Measurements from ENCODE around the gene CLEC2B.
A peak's percentile ranks its signal among the peaks of the same experiment; 100 is the strongest.
"Not testable (repeated sequence)": the region's sequence is repeated elsewhere in the genome, so short reads cannot be mapped to it uniquely, and the experiment has no call there.

Gene CLEC2B

DNA sequence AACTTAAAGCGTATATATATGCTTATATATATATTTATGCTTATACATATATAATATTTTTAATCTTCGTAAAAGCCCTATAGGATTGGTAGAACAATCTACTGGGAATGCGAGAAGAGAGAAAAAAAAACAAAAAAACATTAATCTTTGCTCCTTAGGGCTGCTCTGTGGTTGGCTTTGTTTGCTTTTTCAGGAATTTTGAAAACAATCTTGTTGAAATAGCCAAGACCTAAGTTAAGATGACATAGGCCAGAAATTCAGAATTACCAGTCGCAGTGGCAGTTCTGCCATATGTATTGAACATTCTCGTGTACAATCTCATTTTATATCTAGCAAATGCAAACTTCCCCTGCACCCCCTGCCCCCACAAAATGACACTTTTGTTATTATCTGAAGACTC lies 12.8 kb upstream of the CLEC2B start:
- Mint-ChIP-seq H3K27me3 (no peaks in the 10 kb centered on the region), H3K36me3 (no peaks in the 10 kb centered on the region), H3K27ac (no peak overlapping the region), H3K4me3 (no peak overlapping the region), H3K9me3 (ENCODE audit: low read depth) (no peaks in the 10 kb centered on the region), H3K4me1 (ENCODE audit: low read depth) (peaks cover 12% of the 10 kb centered on the region)

DNA sequence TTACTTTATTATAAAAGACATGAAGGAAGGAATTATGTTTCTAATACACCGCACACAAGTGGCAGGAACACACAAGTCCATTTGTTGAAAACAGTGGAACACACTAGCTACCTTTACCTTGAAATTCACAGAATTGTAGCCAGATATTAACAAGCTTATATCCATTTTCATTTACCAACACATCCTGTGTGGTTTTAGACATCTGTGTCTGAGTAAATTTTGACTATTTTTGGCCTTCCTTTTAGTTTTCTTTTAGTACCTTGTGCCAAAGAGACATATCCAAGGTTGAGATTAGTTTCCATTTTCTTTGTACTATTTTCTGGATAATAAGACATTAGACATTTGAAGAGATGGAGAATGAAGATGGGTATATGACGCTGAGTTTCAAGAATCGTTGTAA lies 12.1 kb upstream of the CLEC2B start, which contains the start of gene KLRF2:
Gene KLRF2 (plus strand): TSS at position 244 of the 400 bp plus-strand sequence. CDS start 107 bp downstream, at position 351.
- no peaks in the 10 kb centered on the region for H3K9me3 Mint-ChIP-seq (ENCODE audit: low read depth)
- H3K36me3 Mint-ChIP-seq, result no peaks in the 10 kb centered on the region
- no peak within 1 kb of the TSS for H3K4me3 Mint-ChIP-seq
- H3K27ac Mint-ChIP-seq, result peak within 1 kb of the TSS; percentile 30
- no peaks in the 10 kb centered on the region for H3K27me3 Mint-ChIP-seq
- H3K4me1 Mint-ChIP-seq (ENCODE audit: low read depth), result peaks cover 12% of the 10 kb centered on the region

DNA sequence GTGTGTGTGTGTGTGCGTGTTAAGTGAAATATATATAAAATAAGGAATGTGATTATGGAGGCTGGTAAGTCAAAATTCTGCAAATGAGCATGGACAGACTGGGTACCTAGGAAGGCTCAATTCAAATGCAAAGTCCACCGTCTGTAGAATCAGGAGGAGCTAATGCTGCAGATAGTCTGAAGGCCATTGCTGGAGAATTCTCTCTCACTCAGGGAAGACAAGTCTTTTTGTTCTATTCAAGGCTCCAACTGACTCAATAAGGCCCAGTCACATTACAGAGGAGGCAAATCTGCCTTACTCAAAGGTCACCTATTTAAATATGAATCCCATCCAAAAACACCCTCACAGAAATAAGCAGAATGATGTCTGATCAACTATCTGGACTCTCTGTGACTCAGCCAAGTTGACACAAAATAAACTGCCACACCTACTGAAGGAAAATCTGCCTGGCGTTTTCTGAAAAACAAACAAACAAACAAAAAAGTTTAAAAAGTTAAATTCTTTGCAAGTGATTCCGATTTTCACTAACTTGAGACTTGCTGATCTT lies 11.5 kb upstream of the CLEC2B start:
- Mint-ChIP-seq H3K36me3 (no peaks in the 10 kb centered on the region), H3K4me3 (no peak overlapping the region), H3K27ac (no peak overlapping the region), H3K4me1 (ENCODE audit: low read depth) (peaks cover 11% of the 10 kb centered on the region), H3K27me3 (no peaks in the 10 kb centered on the region), H3K9me3 (ENCODE audit: low read depth) (no peaks in the 10 kb centered on the region)

DNA sequence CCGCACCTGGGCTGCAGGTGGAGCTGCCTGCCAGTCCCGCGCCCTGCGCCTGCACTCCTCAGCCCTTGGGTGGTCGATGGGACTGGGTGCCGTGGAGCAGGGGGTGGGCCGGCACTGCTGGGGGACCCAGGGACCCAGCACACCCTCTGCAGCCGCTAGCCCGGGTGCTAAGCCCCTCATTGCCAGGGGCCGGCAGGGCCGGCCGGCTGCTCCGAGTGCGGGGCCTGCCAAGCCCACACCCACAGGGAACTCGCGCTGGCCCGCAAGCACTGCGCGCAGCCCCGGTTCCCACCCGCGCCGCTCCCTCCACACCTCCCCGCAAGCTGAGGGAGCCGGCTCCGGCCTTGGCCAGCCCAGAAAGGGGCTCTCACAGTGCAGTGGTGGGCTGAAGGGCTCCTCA lies 7.0 kb upstream of the CLEC2B start:
- H3K27me3 Mint-ChIP-seq; H3K4me3 Mint-ChIP-seq; H3K9me3 Mint-ChIP-seq (ENCODE audit: low read depth); H3K27ac Mint-ChIP-seq; H3K36me3 Mint-ChIP-seq: not testable (repeated sequence)
- peaks cover 17% of the 10 kb centered on the region for H3K4me1 Mint-ChIP-seq (ENCODE audit: low read depth)

DNA sequence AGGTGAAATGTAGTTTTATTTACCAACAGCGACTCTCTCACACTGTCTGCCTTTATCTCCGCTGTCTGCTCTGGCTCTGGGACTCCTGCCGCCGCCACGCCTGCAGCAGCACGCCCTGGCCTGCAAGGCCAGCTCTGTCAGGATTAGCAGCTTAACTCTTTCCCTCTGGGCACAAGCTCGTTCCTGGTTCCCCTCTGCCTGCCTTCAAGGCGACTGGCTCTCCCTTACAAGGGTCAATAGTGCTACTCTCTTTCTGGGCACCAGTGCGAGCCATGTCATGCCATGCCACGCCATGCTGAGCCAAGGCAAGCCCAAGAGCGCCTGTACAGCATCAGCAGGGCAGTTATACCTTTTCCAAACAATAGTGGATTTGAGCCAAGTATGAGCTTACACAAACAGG lies 3.6 kb upstream of the CLEC2B start:
- peaks cover 2% of the 10 kb centered on the region for H3K36me3 Mint-ChIP-seq
- H3K4me3 Mint-ChIP-seq, result no peak overlapping the region
- peak overlapping the region; percentile 54 for H3K27ac Mint-ChIP-seq
- no peaks in the 10 kb centered on the region for H3K9me3 Mint-ChIP-seq (ENCODE audit: low read depth)
- H3K4me1 Mint-ChIP-seq (ENCODE audit: low read depth), result peaks cover 25% of the 10 kb centered on the region
- H3K27me3 Mint-ChIP-seq, result no peaks in the 10 kb centered on the region

DNA sequence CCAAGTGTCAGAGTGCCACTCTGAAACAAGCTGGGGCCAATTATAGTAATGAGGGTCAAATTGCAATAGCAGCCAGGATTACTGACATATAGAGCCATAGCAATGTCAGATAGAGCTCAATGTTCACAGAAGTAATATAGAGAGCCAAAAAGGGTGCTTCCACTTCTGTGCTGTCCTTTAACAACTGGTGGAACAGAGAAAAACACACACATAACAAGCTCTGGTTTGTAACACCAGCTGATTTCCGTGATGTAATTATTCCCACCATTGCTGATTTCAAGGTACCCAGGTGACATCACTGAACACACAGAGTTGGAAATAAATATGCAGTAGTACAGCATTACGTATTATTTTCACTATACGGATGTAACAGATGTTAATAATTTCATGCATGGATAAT lies 3.0 kb upstream of the CLEC2B start:
- Mint-ChIP-seq H3K27me3 (no peaks in the 10 kb centered on the region), H3K36me3 (peaks cover 2% of the 10 kb centered on the region), H3K4me3 (no peak overlapping the region), H3K4me1 (ENCODE audit: low read depth) (peaks cover 25% of the 10 kb centered on the region), H3K27ac (peak overlapping the region; percentile 61), H3K9me3 (ENCODE audit: low read depth) (no peaks in the 10 kb centered on the region)

DNA sequence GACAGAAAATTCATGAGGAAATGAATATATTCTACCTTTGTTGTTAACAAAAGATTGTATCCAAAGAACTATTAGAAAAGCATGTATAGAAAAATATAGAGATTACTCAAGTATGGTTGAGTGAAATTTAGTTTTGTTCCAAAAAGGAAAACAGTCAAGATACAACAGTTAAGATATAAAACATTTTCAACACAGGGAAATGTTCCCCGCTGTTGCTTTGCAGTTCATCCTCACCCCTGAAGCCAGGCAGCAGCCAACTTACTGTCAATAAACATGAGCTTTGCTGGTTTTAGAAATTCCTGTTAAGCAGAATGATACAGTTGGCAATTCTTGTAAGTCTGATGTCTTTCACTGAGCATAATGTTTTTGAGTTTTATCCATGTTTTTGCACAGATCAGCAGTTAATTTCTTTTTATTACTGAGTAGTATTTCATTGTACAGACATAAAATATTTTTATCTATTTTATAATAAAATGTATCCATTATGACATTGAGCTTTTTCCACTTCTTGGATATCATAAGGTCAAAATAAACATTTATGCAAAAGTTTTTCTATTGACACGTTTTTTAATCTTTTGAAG lies 1.2 kb upstream of the CLEC2B start:
- Mint-ChIP-seq H3K4me1 (ENCODE audit: low read depth) (peaks cover 32% of the 10 kb centered on the region), H3K9me3 (ENCODE audit: low read depth) (no peaks in the 10 kb centered on the region), H3K27ac (peak overlapping the region; percentile 99), H3K36me3 (peaks cover 2% of the 10 kb centered on the region), H3K27me3 (no peaks in the 10 kb centered on the region), H3K4me3 (peak overlapping the region; percentile 86)

DNA sequence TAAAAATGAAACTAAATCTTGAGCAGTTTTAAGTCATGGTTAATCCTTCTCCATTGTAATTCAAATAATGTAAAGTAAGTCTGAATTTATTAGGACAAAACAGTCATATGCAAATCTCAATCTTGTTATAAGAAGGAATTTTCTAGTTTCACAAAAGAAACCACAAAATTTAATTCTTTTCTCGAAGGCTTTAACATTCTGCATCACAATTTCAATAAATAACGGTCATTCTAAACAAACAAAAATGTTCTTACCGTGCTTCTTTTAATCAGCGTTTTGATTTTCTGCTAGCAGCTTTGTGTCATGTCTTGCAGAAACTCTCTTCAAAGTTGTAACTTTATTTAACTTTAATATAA lies 225 bp downstream of the CLEC2B start:
- Mint-ChIP-seq H3K9me3 (ENCODE audit: low read depth) (no peaks in the 10 kb centered on the region), H3K27me3 (no peaks in the 10 kb centered on the region), H3K27ac (peak overlapping the region; percentile 99), H3K36me3 (peaks cover 2% of the 10 kb centered on the region), H3K4me1 (ENCODE audit: low read depth) (peaks cover 45% of the 10 kb centered on the region), H3K4me3 (peak overlapping the region; percentile 86)

DNA sequence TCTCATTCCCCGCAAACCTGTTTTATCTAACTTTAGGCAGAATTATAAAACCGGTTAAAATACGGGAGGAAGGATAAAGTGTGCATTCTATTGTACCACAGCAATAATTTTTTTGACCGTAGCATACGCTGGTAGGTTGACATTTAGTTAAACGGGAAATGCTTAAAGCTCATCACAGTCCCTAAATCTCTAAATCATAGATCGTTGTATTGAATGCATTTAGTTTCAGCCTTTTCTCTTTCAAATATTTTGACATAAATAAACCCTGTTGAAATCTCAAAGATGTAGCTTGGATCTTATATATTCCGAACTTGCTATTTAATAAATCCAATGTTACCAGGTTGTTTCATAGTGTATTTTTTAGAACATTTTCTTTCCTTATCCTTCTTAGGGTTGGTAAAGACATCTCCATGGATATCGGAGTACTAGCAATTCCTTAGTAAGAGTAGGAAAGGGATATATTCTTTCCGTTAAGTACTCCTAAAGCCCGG lies 798 bp downstream of the CLEC2B start:
- Mint-ChIP-seq H3K9me3 (ENCODE audit: low read depth) (peaks cover under 1% of the 10 kb centered on the region), H3K36me3 (peaks cover 8% of the 10 kb centered on the region), H3K27ac (peak overlapping the region; percentile 99), H3K27me3 (no peaks in the 10 kb centered on the region), H3K4me1 (ENCODE audit: low read depth) (peaks cover 51% of the 10 kb centered on the region), H3K4me3 (peak overlapping the region; percentile 86)

DNA sequence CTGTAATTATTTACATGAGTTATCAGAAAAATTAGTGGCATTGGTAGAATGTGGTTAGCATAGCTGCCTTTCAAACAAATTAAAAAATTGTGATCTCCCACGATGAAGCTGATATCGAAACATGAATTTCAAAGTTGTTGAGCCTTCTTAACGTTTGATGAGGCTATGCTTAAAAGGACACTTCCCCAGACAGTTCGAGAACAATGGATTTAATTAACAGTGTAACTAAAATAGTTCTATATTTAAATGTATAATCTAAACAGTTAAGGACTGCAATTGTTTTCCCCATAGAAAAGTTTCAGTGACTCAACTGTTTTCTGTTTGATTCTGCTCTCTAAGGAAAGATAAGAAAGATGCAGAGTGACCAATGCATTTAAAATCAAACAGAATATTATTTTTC lies 1.6 kb downstream of the CLEC2B start:
- no peaks in the 10 kb centered on the region for H3K27me3 Mint-ChIP-seq
- peaks cover 4% of the 10 kb centered on the region for H3K9me3 Mint-ChIP-seq (ENCODE audit: low read depth)
- peaks cover 11% of the 10 kb centered on the region for H3K36me3 Mint-ChIP-seq
- peak overlapping the region; percentile 94 for H3K4me3 Mint-ChIP-seq
- peak overlapping the region; percentile 97 for H3K27ac Mint-ChIP-seq
- peaks cover 56% of the 10 kb centered on the region for H3K4me1 Mint-ChIP-seq (ENCODE audit: low read depth)

DNA sequence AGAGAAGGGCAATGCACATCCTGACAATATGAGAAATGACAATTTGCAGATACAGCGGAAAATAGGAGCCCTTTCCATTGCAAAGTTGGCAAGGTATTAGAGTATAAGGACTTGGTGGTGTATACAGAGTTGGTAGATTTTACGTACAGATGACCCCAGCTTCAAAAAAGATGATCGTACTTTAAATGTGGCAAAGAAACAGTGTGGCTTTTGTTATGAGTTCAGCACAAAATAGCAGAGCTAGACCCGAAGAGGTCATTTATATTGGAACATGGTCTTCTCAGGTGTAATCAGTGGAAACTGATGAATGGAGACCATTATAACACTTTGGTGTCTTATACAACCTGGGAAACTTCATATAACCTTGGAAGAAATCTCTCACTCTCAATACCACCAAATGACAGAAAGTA lies 2.3 kb downstream of the CLEC2B start:
- no peaks in the 10 kb centered on the region for H3K27me3 Mint-ChIP-seq
- peaks cover 4% of the 10 kb centered on the region for H3K9me3 Mint-ChIP-seq (ENCODE audit: low read depth)
- H3K36me3 Mint-ChIP-seq, result peaks cover 11% of the 10 kb centered on the region
- peaks cover 55% of the 10 kb centered on the region for H3K4me1 Mint-ChIP-seq (ENCODE audit: low read depth)
- peak overlapping the region; percentile 97 for H3K27ac Mint-ChIP-seq
- H3K4me3 Mint-ChIP-seq, result peak overlapping the region; percentile 94

DNA sequence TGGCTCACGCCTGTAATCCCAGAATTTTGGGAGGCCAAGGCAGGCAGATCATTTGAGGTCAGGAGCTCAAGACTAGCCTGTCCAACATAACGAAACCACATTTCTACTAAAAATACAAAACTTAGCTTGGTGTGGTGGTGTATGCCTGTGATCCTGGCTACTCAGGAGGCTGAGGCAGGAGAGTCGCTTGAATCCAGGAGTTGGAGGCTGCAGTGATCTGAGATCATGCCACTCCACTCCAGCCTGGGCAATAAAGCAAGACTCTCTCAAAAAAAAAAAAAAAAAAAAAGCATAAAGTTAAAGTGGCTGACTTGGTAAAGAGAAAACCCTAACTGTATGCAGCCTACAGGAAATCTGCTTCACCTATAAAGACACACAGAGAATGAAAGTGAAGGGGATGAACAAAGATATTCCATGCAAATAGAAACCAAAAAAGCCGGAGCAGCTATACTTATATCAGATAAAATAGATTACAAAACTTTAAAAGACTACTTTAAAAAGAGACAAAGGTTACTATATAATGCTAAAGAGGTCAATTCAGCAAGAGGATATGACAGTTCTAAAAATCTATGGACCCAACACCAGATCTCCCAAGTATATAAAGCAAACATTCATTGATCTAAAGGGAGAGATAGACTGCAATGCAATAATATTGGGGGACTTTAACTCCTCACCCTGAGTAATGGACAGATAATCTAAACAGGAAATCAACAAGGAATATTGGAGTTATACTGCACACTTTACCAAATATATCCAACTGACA lies 4.1 kb downstream of the CLEC2B start:
- peaks cover 58% of the 10 kb centered on the region for H3K4me1 Mint-ChIP-seq (ENCODE audit: low read depth)
- H3K36me3 Mint-ChIP-seq, result peaks cover 14% of the 10 kb centered on the region
- H3K4me3 Mint-ChIP-seq, result peak overlapping the region; percentile 87
- H3K9me3 Mint-ChIP-seq (ENCODE audit: low read depth), result peaks cover 4% of the 10 kb centered on the region
- no peaks in the 10 kb centered on the region for H3K27me3 Mint-ChIP-seq
- H3K27ac Mint-ChIP-seq, result peak overlapping the region; percentile 94

DNA sequence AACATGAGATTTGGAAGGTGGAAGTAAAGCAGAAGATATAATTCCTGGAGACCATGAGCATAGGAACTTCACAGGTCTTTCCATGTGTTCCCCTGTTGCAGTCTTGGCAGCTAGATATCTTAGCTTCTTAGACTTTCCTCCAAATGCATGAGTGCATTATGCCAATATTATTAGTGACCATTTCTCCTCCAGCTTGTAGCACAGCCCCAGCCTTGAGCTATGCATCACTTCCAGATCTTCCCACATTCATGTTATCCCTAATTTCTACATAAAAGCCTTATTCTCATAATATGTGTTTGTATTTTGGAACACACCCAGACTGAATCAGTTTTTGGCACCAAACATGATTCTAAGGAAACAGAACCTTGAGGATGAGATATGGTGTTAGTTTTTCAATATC lies 11.0 kb downstream of the CLEC2B start:
- peaks cover 73% of the 10 kb centered on the region for H3K4me1 Mint-ChIP-seq (ENCODE audit: low read depth)
- H3K36me3 Mint-ChIP-seq, result peaks cover 35% of the 10 kb centered on the region
- H3K4me3 Mint-ChIP-seq, result no peak overlapping the region

DNA sequence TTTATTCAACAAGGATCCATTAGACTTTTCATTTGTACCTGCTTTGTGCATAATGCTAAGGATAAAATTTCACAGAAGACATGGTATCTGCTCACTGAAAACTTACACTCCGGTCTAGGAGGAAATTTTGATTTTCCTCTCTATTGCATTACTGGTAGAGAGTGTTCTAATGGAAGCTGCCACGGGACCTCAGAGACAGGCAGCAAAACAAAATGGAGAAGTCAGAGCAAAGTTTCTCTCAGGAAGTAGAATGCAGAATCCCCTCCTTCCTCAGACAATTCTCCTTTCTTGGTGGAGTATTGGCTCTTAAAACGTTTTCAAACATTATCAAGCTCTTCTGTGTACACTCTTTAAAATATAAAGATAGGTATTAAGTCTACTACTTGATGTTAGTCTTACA lies 12.3 kb downstream of the CLEC2B start:
- no peaks in the 10 kb centered on the region for H3K27me3 Mint-ChIP-seq
- H3K4me1 Mint-ChIP-seq (ENCODE audit: low read depth), result peaks cover 75% of the 10 kb centered on the region
- no peaks in the 10 kb centered on the region for H3K9me3 Mint-ChIP-seq (ENCODE audit: low read depth)
- H3K36me3 Mint-ChIP-seq, result peaks cover 44% of the 10 kb centered on the region
- no peak overlapping the region for H3K4me3 Mint-ChIP-seq
- H3K27ac Mint-ChIP-seq, result peak overlapping the region; percentile 13

More for the DNA sequence above, 11.0 kb downstream of the CLEC2B start:
- Mint-ChIP-seq H3K27me3 (no peaks in the 10 kb centered on the region), H3K9me3 (ENCODE audit: low read depth) (peaks cover 1% of the 10 kb centered on the region), H3K27ac (peak overlapping the region; percentile 23)

DNA sequence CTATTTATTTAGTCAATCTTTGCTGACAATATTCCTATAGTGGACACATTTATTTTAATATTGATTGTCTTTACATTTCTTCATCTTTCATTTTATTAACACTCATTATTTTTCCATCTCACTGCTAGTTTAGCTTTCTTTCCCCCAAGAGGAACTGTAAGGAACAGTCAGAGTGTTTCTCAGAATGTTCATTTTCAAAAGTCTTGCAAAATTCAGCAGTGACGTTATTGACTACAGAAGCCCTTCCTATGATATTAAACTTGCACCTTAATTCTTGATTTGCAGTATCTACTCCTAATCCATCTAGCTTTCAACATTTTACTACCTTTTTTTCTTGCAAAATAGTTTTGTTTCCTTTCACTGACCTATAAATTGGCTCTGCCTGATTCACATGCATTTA lies 13.0 kb downstream of the CLEC2B start:
- H3K36me3 Mint-ChIP-seq, result peaks cover 47% of the 10 kb centered on the region
- no peaks in the 10 kb centered on the region for H3K9me3 Mint-ChIP-seq (ENCODE audit: low read depth)
- H3K27ac Mint-ChIP-seq, result peak overlapping the region; percentile 70
- peaks cover 71% of the 10 kb centered on the region for H3K4me1 Mint-ChIP-seq (ENCODE audit: low read depth)
- H3K4me3 Mint-ChIP-seq, result no peak overlapping the region
- H3K27me3 Mint-ChIP-seq, result no peaks in the 10 kb centered on the region
